Skeletal muscle cell (primary cell): ENCODE data around the gene BEST3.

ENCODE experiments used
- DNase-seq: peaks from one replicate; pipeline ENCODE4 v3.0.0-alpha.2; 2010; ENCODE audit warnings: low read depth
- H3K4me3 ChIP-seq: 2 replicates; pipeline ENCODE4 v1.5.1; 2011; ENCODE audit warnings: low read depth, mild to moderate bottlenecking, control low read depth, low read length, moderate library complexity

Gene BEST3

GRCh38 chr12:69655616-69656340 is 43.3 kb downstream of the BEST3 start:
- DNase-seq = peak; percentile 49
- no peak overlapping the region for H3K4me3 ChIP-seq

GRCh38 chr12:69653703-69654102 is 45.4 kb downstream of the BEST3 start:
- no peak overlapping the region for H3K4me3 ChIP-seq
- peak; percentile 23 for DNase-seq

GRCh38 chr12:69651922-69652321 is 47.2 kb downstream of the BEST3 start:
- H3K4me3 ChIP-seq = no peak overlapping the region
- DNase-seq = no peak

- H3K4me3 ChIP-seq = no peak overlapping the region
- no peak for DNase-seq
Measured at GRCh38 chr12:69649529-69649928, 49.6 kb downstream of the BEST3 start.

- no peak overlapping the region for H3K4me3 ChIP-seq
- DNase-seq = peak; percentile 83
Measured at GRCh38 chr12:69648476-69648875, 50.6 kb downstream of the BEST3 start.

- H3K4me3 ChIP-seq = no peak overlapping the region
- no peak for DNase-seq
Measured at GRCh38 chr12:69647178-69647577, 51.9 kb downstream of the BEST3 start.

- no peak overlapping the region for H3K4me3 ChIP-seq
- no peak for DNase-seq
Measured at GRCh38 chr12:69645031-69645430, 54.1 kb downstream of the BEST3 start.

GRCh38 chr12:69644511-69644910 is 54.6 kb downstream of the BEST3 start:
- no peak overlapping the region for H3K4me3 ChIP-seq
- no peak for DNase-seq

- no peak overlapping the region for H3K4me3 ChIP-seq
- no peak for DNase-seq
Measured at GRCh38 chr12:69642531-69642930, 56.6 kb downstream of the BEST3 start.

- DNase-seq = no peak
- no peak overlapping the region for H3K4me3 ChIP-seq
Measured at GRCh38 chr12:69641546-69641945, 57.6 kb downstream of the BEST3 start.

- DNase-seq = peak; percentile 13
- no peak overlapping the region for H3K4me3 ChIP-seq
Measured at GRCh38 chr12:69639400-69640016, 59.6 kb downstream of the BEST3 start.

- DNase-seq = no peak
Measured at GRCh38 chr12:69633061-69633460, 66.0 kb downstream of the BEST3 start.

GRCh38 chr12:69630191-69630590 is 68.9 kb downstream of the BEST3 start:
- no peak for DNase-seq
- H3K4me3 ChIP-seq = no peak overlapping the region

More at GRCh38 chr12:69633061-69633460, 66.0 kb downstream of the BEST3 start:
- no peak overlapping the region for H3K4me3 ChIP-seq

GRCh38 chr12:69627501-69627900 is 71.6 kb downstream of the BEST3 start:
- H3K4me3 ChIP-seq = no peak overlapping the region
- DNase-seq = no peak

GRCh38 chr12:69623970-69624369 is 75.1 kb downstream of the BEST3 start:
- no peak overlapping the region for H3K4me3 ChIP-seq
- no peak for DNase-seq

- no peak overlapping the region for H3K4me3 ChIP-seq
- DNase-seq = no peak
Measured at GRCh38 chr12:69621551-69621950, 77.6 kb downstream of the BEST3 start.

- H3K4me3 ChIP-seq = no peak overlapping the region
- DNase-seq = no peak
Measured at GRCh38 chr12:69620921-69621320, 78.2 kb downstream of the BEST3 start.

- no peak for DNase-seq
- no peak overlapping the region for H3K4me3 ChIP-seq
Measured at GRCh38 chr12:69620077-69620476, 79.0 kb downstream of the BEST3 start.

- no peak overlapping the region for H3K4me3 ChIP-seq
Measured at GRCh38 chr12:69619050-69619449, 80.1 kb downstream of the BEST3 start.

GRCh38 chr12:69616025-69616424 is 83.1 kb downstream of the BEST3 start:
- no peak overlapping the region for H3K4me3 ChIP-seq
- DNase-seq = no peak

More at GRCh38 chr12:69619050-69619449, 80.1 kb downstream of the BEST3 start:
- DNase-seq = no peak

GRCh38 chr12:69613351-69613750 is 85.8 kb downstream of the BEST3 start:
- DNase-seq = no peak
- no peak overlapping the region for H3K4me3 ChIP-seq
